ENCODE data around the gene YWHAE. TPM values are rescaled to one million over a fixed set of nuclear protein-coding genes. Genes with fewer than 3 reads are reported as not detected.

Gene YWHAE
- total and polyA plus RNA-seq, 9 donors, result 288 to 589 (median 452) TPM

DNA sequence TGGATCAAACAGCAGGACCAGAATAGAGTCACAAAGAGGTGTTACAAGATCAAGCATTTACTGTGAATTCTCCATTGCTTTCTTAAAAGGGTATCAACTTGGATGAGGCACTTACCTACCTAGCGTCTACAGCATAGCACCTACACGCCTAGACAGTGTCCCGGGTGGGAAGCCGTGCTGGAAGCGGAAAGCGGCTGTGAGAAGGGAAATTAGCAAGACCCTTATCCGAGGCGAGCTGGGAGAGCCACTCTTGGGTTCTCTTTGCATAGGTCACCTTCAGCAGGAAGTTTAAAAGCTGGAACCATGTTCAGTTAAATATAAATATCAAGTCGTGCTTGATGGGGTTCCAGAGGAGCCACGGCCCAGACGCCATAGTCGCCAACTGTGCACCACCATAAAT lies 74.3 kb downstream of the YWHAE start:
- H3K27ac ChIP-seq, result no peak overlapping the region
- H3K36me3 ChIP-seq, result no peaks in the 10 kb centered on the region
- H3K4me3 ChIP-seq, result no peak overlapping the region
- intact Hi-C loops (cut with DNase I), result loop anchor here in 1 of 4 donors (5.0 kb wide), 1 partner anchor 33 kb away; no protein-coding TSS in a partner anchor
- DNase-seq, result peak in 1 of 5 donors; percentile 3
- no peaks in the 10 kb centered on the region for H3K27me3 ChIP-seq
- H3K4me1 ChIP-seq (ENCODE audit: insufficient read depth), result no peaks in the 10 kb centered on the region
- 77 to 80% (median 80%) methylated on average over 12 of the region's 12 CpGs for WGBS, 3 donors
- TF ChIP-seq POLR2A (IDR thresholded peaks at IDR 0.05) (no peak), EP300 (IDR thresholded peaks at IDR 0.05) (no peak)
- TF ChIP-seq, protein P1, sequence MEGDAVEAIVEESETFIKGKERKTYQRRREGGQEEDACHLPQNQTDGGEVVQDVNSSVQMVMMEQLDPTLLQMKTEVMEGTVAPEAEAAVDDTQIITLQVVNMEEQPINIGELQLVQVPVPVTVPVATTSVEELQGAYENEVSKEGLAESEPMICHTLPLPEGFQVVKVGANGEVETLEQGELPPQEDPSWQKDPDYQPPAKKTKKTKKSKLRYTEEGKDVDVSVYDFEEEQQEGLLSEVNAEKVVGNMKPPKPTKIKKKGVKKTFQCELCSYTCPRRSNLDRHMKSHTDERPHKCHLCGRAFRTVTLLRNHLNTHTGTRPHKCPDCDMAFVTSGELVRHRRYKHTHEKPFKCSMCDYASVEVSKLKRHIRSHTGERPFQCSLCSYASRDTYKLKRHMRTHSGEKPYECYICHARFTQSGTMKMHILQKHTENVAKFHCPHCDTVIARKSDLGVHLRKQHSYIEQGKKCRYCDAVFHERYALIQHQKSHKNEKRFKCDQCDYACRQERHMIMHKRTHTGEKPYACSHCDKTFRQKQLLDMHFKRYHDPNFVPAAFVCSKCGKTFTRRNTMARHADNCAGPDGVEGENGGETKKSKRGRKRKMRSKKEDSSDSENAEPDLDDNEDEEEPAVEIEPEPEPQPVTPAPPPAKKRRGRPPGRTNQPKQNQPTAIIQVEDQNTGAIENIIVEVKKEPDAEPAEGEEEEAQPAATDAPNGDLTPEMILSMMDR (IDR thresholded peaks at IDR 0.05), result no peak
- no peaks in the 10 kb centered on the region for H3K9me3 ChIP-seq

DNA sequence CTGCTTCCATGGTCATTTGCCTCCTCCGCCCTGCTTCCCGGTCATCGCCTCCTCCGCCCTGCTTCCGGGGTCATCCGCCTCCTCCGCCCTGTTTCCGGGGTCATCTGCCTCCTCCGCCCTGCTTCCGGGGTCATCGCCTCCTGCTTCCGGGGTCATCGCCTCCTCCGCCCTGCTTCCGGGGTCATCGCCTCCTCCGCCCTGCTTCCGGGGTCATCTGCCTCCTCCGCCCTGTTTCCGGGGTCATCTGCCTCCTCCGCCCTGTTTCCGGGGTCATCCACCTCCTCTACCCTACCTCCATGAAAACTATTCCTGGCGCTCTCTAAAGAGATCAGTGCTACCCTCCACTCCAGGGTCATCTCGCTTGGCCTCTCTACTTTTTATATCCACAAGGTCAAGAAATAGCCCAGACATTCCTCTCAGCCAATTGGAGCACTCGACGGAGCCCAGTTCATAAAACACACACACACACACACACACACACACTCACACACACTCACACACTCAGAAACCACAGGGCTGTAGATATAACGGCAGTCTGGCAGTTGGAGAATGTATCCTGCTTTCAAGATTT lies 75.7 kb downstream of the YWHAE start:
- Histone ChIP-seq H3K36me3 (no peaks in the 10 kb centered on the region), H3K27ac (no peak overlapping the region), H3K27me3 (no peaks in the 10 kb centered on the region), H3K4me1 (ENCODE audit: insufficient read depth) (no peaks in the 10 kb centered on the region), H3K9me3 (no peaks in the 10 kb centered on the region), H3K4me3 (no peak overlapping the region)
- TF ChIP-seq, protein P1 (IDR thresholded peaks at IDR 0.05), result no peak
- TF ChIP-seq POLR2A (IDR thresholded peaks at IDR 0.05), result no peak
- TF ChIP-seq EP300 (IDR thresholded peaks at IDR 0.05), result no peak
- intact Hi-C loops (cut with DNase I), result no loop called here
- DNase-seq, result peak in 1 of 5 donors; percentile 32
- 69 to 76% (median 71%) methylated on average over 27 of the region's 27 CpGs for WGBS, 3 donors

DNA sequence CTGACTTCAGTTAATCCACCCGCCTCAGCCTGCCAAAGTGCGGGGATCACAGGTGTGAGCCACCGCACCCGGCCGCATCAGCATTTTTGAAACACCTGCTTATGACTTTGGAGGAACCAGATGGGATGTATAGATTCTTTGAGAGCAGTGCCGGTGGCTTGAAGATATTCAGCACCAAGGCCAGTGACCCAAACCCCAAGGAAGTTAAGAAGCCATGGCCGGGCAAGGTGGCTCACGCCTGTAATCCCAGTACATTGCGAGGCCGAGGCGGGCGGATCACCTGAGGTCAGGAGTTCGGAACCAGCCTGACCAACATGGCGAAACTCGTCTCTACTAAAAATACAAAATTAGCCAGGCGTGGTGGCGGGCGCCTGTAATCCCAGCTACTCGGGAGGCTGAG lies 76.7 kb downstream of the YWHAE start:
- no peak overlapping the region for H3K4me3 ChIP-seq
- no peaks in the 10 kb centered on the region for H3K4me1 ChIP-seq (ENCODE audit: insufficient read depth)
- H3K27ac ChIP-seq, result no peak overlapping the region
- DNase-seq, result peak in 1 of 5 donors; percentile 23
- no peaks in the 10 kb centered on the region for H3K36me3 ChIP-seq
- H3K27me3 ChIP-seq, result no peaks in the 10 kb centered on the region
- no peak for TF ChIP-seq EP300 (IDR thresholded peaks at IDR 0.05)
- TF ChIP-seq, protein P1 (IDR thresholded peaks at IDR 0.05), result no peak
- no peak for TF ChIP-seq POLR2A (IDR thresholded peaks at IDR 0.05)
- H3K9me3 ChIP-seq, result no peaks in the 10 kb centered on the region
- intact Hi-C loops (cut with DNase I), result no loop called here
- WGBS, 3 donors, result 74 to 85% (median 85%) methylated on average over 19 of the region's 19 CpGs

DNA sequence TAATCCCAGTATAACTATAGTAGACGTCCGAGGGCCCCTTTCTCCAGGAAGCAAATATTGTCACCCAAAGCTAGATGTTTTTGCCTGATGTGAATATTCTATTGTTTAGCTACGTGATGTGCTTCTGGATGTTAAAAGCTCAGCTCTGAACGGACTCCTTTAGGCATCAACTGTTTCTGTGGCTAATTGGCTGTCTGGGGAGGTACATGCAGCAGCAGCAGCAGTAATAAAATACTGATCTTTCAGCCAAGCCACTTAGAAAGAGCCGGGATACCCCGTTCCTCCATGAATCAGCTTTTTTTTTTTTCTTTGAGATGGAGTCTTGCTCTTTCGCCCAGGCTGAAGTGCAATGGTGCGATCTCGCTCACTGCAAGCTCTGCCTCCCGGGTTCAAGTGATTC lies 77.5 kb downstream of the YWHAE start:
- intact Hi-C loops (cut with DNase I), result no loop called here
- no peak for TF ChIP-seq POLR2A (IDR thresholded peaks at IDR 0.05)
- no peak for TF ChIP-seq EP300 (IDR thresholded peaks at IDR 0.05)
- TF ChIP-seq, protein P1 (IDR thresholded peaks at IDR 0.05), result no peak
- Histone ChIP-seq H3K27ac (no peak overlapping the region), H3K4me3 (no peak overlapping the region), H3K36me3 (no peaks in the 10 kb centered on the region), H3K4me1 (ENCODE audit: insufficient read depth) (no peaks in the 10 kb centered on the region), H3K27me3 (no peaks in the 10 kb centered on the region), H3K9me3 (no peaks in the 10 kb centered on the region)
- no peak for DNase-seq
- WGBS, 3 donors, result 57 to 66% (median 60%) methylated on average over 10 of the region's 10 CpGs

Data from ovary (tissue), 9 donors.